ENCODE data around the gene MYCN.

The MYCN gene

DNA sequence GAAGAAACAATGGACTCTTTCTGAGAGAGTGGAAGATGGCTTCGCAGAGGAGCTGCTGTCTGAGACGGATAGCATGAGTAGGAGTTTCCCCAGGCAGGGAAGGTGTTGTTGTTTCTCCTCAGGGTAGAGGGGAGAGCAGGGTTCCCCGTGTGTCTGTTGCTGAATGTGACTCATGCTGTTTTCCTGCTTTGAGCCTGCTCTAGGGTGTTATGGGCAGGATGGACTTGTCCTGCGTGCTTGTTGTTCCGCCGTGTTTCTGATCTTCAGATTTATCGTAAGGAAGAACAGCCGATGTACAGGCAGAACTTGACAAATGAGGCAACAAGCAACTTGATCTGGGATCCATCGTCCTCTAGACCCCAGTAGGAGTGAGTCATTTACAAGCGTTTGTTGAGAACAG, 19.7 kb upstream of the MYCN start:
- Histone ChIP-seq H3K9ac (ENCODE audit: low read length) (no peak overlapping the region), H3K79me2 (ENCODE audit: insufficient read depth, low read length) (no peaks in the 10 kb centered on the region), H3K9me3 (ENCODE audit: low read length) (no peaks in the 10 kb centered on the region), H3K27ac (ENCODE audit: low read depth, low read length, poor library complexity, severe bottlenecking) (no peak overlapping the region), H4K20me1 (ENCODE audit: insufficient read depth, low read length) (no peaks in the 10 kb centered on the region), H2AFZ (ENCODE audit: low read length) (no peak overlapping the region), H3K4me3 (ENCODE audit: low read depth, low read length, poor library complexity, severe bottlenecking) (no peak overlapping the region), H3K4me2 (ENCODE audit: low read length) (no peak overlapping the region), H3K27me3 (ENCODE audit: insufficient read depth, low read length) (no peaks in the 10 kb centered on the region), H3F3A (ENCODE audit: insufficient read depth, low read length) (no peaks in the 10 kb centered on the region), H3K36me3 (ENCODE audit: insufficient read depth, low read length) (no peaks in the 10 kb centered on the region), H3K9me2 (ENCODE audit: low read depth, low read length) (no peaks in the 10 kb centered on the region), H3K4me1 (ENCODE audit: insufficient read depth, low read length, severe bottlenecking) (no peaks in the 10 kb centered on the region)
- no peak for TF ChIP-seq CTCF (IDR thresholded peaks at IDR 0.05; ENCODE audit: low read length)

DNA sequence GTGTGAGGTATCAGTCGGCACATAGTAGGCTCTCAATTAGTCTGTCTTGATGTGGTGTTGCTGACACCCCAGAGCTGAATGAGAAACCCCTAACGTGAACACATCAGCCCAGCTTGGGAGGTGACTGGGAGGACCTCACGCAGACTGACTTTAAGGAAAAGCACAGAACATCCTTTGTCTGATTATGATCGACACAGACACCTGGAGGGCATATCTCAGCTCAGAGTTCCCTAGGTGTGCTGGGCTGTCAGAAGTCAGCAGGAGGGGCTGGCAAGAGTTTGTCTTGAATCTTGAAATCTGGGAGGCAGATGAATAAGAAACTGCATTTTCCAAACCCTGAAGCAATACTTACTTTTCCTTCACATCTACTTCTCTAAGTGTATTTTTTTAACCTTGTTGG, 16.8 kb upstream of the MYCN start:
- no peak overlapping the region for H3K27ac ChIP-seq (ENCODE audit: low read depth, low read length, poor library complexity, severe bottlenecking)
- no peak overlapping the region for H3K4me3 ChIP-seq (ENCODE audit: low read depth, low read length, poor library complexity, severe bottlenecking)
- no peak overlapping the region for H2AFZ ChIP-seq (ENCODE audit: low read length)
- no peaks in the 10 kb centered on the region for H3K9me3 ChIP-seq (ENCODE audit: low read length)
- H3F3A ChIP-seq (ENCODE audit: insufficient read depth, low read length), result no peaks in the 10 kb centered on the region
- H3K9me2 ChIP-seq (ENCODE audit: low read depth, low read length), result no peaks in the 10 kb centered on the region
- H3K27me3 ChIP-seq (ENCODE audit: insufficient read depth, low read length), result no peaks in the 10 kb centered on the region
- H3K36me3 ChIP-seq (ENCODE audit: insufficient read depth, low read length), result no peaks in the 10 kb centered on the region
- no peaks in the 10 kb centered on the region for H3K79me2 ChIP-seq (ENCODE audit: insufficient read depth, low read length)
- no peaks in the 10 kb centered on the region for H3K4me1 ChIP-seq (ENCODE audit: insufficient read depth, low read length, severe bottlenecking)
- H4K20me1 ChIP-seq (ENCODE audit: insufficient read depth, low read length), result no peaks in the 10 kb centered on the region
- no peak overlapping the region for H3K9ac ChIP-seq (ENCODE audit: low read length)
- no peak overlapping the region for H3K4me2 ChIP-seq (ENCODE audit: low read length)
- no peak for TF ChIP-seq EZH2 (IDR thresholded peaks at IDR 0.05; ENCODE audit: borderline replicate concordance, low read length)
- TF ChIP-seq CTCF (IDR thresholded peaks at IDR 0.05; ENCODE audit: low read length), result no peak

DNA sequence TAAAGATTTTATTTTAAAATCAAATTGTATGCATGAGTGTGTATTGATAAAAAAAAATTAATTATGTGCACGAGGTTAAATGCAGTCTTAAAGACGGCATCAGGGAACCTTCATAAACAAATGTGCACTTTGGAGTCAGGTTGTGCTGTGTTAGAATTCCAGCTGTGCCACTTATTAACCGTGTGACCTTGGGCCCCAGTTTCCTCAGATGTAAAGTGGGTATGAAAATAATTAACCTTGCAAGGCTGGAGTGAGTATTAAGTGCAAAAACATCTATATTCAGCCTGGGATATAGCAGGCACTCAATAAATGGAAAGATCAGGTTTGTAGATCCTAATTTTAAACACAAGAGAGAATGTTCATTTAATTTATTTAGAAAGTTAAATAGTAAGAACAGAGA, 14.5 kb upstream of the MYCN start:
- TF ChIP-seq CTCF (IDR thresholded peaks at IDR 0.05; ENCODE audit: low read length), result no peak
- no peak for TF ChIP-seq EZH2 (IDR thresholded peaks at IDR 0.05; ENCODE audit: borderline replicate concordance, low read length)
- H3K4me1 ChIP-seq (ENCODE audit: insufficient read depth, low read length, severe bottlenecking), result no peaks in the 10 kb centered on the region
- no peaks in the 10 kb centered on the region for H4K20me1 ChIP-seq (ENCODE audit: insufficient read depth, low read length)
- no peak overlapping the region for H3K9ac ChIP-seq (ENCODE audit: low read length)
- H3K27me3 ChIP-seq (ENCODE audit: insufficient read depth, low read length), result no peaks in the 10 kb centered on the region
- no peak overlapping the region for H2AFZ ChIP-seq (ENCODE audit: low read length)
- H3K4me2 ChIP-seq (ENCODE audit: low read length), result no peak overlapping the region
- H3K9me2 ChIP-seq (ENCODE audit: low read depth, low read length), result no peaks in the 10 kb centered on the region
- H3K27ac ChIP-seq (ENCODE audit: low read depth, low read length, poor library complexity, severe bottlenecking), result no peak overlapping the region
- H3K9me3 ChIP-seq (ENCODE audit: low read length), result no peaks in the 10 kb centered on the region
- no peaks in the 10 kb centered on the region for H3K36me3 ChIP-seq (ENCODE audit: insufficient read depth, low read length)
- H3F3A ChIP-seq (ENCODE audit: insufficient read depth, low read length), result no peaks in the 10 kb centered on the region
- no peaks in the 10 kb centered on the region for H3K79me2 ChIP-seq (ENCODE audit: insufficient read depth, low read length)
- no peak overlapping the region for H3K4me3 ChIP-seq (ENCODE audit: low read depth, low read length, poor library complexity, severe bottlenecking)

Data from OCI-LY1 (cell line).